Fibroblast of skin of left biceps (primary cell): ENCODE results near the gene PRKG1.
"Not testable (repeated sequence)": the region's sequence is repeated elsewhere in the genome, so short reads cannot be mapped to it uniquely, and the experiment has no call there.

Experiments used
- DNase-seq, 2 experiments: peaks; one replicate each; pipeline ENCODE4 v3.0.0-alpha.2; 2013; ENCODE audit warnings: low read depth in 2 of 2

The PRKG1 gene

GRCh38 chr10:51170518-51171245 is 96.4 kb downstream of the PRKG1 start:
- no peak for DNase-seq

GRCh38 chr10:51171946-51172345 is 97.7 kb downstream of the PRKG1 start:
- no peak for DNase-seq

GRCh38 chr10:51176976-51177695 is 102.8 kb downstream of the PRKG1 start:
- peak; percentile 54 to 64 for DNase-seq

GRCh38 chr10:51178634-51179033 is 104.3 kb downstream of the PRKG1 start:
- DNase-seq: no peak

- DNase-seq: no peak
Observed at GRCh38 chr10:51180141-51180540, 105.9 kb downstream of the PRKG1 start.

- no peak for DNase-seq
Observed at GRCh38 chr10:51183783-51184182, 109.5 kb downstream of the PRKG1 start.

- DNase-seq: no peak
Observed at GRCh38 chr10:51186361-51186760, 112.1 kb downstream of the PRKG1 start.

- DNase-seq: no peak
Observed at GRCh38 chr10:51188008-51188407, 113.7 kb downstream of the PRKG1 start.

- DNase-seq: no peak
Observed at GRCh38 chr10:51188866-51189265, 114.6 kb downstream of the PRKG1 start.

GRCh38 chr10:51196508-51197175 is 122.4 kb downstream of the PRKG1 start:
- no peak for DNase-seq

GRCh38 chr10:51198170-51198569 is 123.9 kb downstream of the PRKG1 start:
- DNase-seq: no peak

- no peak for DNase-seq
Observed at GRCh38 chr10:51201947-51202346, 127.7 kb downstream of the PRKG1 start.

GRCh38 chr10:51203359-51203758 is 129.1 kb downstream of the PRKG1 start:
- no peak for DNase-seq

- DNase-seq: no peak
Observed at GRCh38 chr10:51204066-51204465, 129.8 kb downstream of the PRKG1 start.

GRCh38 chr10:51204701-51205100 is 130.4 kb downstream of the PRKG1 start:
- DNase-seq: no peak

- no peak for DNase-seq
Observed at GRCh38 chr10:51206500-51206899, 132.2 kb downstream of the PRKG1 start.

- DNase-seq: not testable (repeated sequence)
Observed at GRCh38 chr10:51212937-51213336, 138.7 kb downstream of the PRKG1 start.

- DNase-seq: no peak
Observed at GRCh38 chr10:51214207-51215196, 140.2 kb downstream of the PRKG1 start.

- no peak for DNase-seq
Observed at GRCh38 chr10:51215951-51216834, 141.9 kb downstream of the PRKG1 start.

- no peak for DNase-seq
Observed at GRCh38 chr10:51217505-51217904, 143.2 kb downstream of the PRKG1 start.
